HG02571 (cell line): ENCODE data around the gene RB1.
"Not testable (repeated sequence)": the region's sequence is repeated elsewhere in the genome, so short reads cannot be mapped to it uniquely, and the experiment has no call there.

Source experiments
- ATAC-seq: cut with Tn5 transposase; IDR thresholded peaks from one replicate; pipeline ENCODE4 v1.9.1; 2021; ENCODE audit warnings: mild to moderate bottlenecking, moderate library complexity; ENCODE audit not compliant: unreplicated experiment

The RB1 gene

GRCh38 chr13:48346583-48346982, 43.0 kb downstream of the RB1 start:
- ATAC-seq, result no peak

GRCh38 chr13:48349525-48349924, 46.0 kb downstream of the RB1 start:
- ATAC-seq, result no peak

GRCh38 chr13:48353590-48353989, 50.0 kb downstream of the RB1 start:
- no peak for ATAC-seq

GRCh38 chr13:48355524-48355923, 52.0 kb downstream of the RB1 start:
- not testable (repeated sequence) for ATAC-seq

- no peak for ATAC-seq
These were observed 53.2 kb downstream of the RB1 start for GRCh38 chr13:48356750-48357149.

DNA sequence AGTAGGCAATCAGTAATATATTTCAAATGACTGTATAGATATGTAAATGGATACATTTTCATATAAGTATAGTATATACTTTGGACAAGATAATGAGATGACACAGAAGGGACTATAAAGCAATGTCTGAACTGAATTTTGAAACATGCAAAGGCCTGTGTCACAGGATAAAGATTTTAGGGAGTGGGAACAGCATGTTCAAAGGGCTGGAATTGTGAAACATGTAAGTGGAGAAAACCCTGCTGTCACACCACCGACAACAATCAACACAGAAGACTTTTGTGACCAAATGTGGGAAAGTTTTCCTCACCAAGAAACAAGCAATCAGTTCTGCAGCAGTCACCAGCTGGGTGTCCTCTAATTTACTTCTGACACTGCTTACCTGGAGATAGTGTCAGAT, 66.4 kb downstream of the RB1 start:
- no peak for ATAC-seq

GRCh38 chr13:48370815-48371214, 67.3 kb downstream of the RB1 start:
- no peak for ATAC-seq

- no peak for ATAC-seq
These were observed 74.3 kb downstream of the RB1 start for GRCh38 chr13:48377857-48378256.

GRCh38 chr13:48380581-48380980, 77.0 kb downstream of the RB1 start:
- no peak for ATAC-seq

GRCh38 chr13:48383384-48383783, 79.8 kb downstream of the RB1 start:
- ATAC-seq, result no peak

DNA sequence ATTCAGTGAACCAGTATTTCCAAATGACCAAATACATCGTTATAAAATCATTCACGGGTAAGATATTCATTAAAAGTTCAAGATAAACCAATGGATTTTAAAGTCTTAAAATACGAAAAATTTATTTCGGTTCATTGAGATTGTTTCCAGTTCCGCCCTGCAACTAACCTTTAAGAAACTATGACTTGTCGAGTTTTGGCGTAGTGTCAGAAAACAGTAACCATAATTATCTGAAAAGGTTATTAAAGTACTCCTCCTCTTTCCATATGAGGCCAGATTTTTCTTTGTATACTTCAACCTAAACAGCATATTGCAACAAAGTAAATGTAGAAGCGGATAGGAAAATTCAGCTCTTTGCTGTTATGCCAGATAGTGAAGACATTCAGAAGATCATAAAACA, 83.3 kb downstream of the RB1 start:
- ATAC-seq, result no peak

DNA sequence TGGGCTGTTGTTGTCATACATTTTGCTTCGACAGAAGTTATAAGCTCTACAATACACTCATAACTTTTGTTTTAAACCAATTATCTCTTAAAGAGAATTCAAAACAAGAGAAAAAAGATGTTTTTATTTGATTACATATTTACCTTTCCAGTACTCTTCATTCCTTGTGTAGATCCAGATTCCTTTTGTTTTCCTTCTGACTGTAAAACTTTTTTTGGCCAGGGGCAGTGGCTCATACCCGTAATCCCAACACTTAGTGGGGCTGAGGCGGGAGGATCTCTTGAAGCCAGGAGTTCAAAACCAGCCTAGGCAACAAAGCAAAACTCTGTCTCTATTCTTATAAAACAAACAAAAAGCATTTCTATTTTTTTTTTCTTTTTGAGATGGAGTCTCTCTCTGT, 87.7 kb downstream of the RB1 start:
- no peak for ATAC-seq

- no peak for ATAC-seq
These were observed 89.6 kb downstream of the RB1 start for GRCh38 chr13:48393030-48393697.

GRCh38 chr13:48393698-48394085, 90.1 kb downstream of the RB1 start:
- no peak for ATAC-seq

GRCh38 chr13:48397744-48398143, 94.2 kb downstream of the RB1 start:
- ATAC-seq, result no peak

- no peak for ATAC-seq
These were observed 95.0 kb downstream of the RB1 start for GRCh38 chr13:48398450-48399095.

GRCh38 chr13:48400090-48400694, 96.6 kb downstream of the RB1 start:
- ATAC-seq, result no peak

DNA sequence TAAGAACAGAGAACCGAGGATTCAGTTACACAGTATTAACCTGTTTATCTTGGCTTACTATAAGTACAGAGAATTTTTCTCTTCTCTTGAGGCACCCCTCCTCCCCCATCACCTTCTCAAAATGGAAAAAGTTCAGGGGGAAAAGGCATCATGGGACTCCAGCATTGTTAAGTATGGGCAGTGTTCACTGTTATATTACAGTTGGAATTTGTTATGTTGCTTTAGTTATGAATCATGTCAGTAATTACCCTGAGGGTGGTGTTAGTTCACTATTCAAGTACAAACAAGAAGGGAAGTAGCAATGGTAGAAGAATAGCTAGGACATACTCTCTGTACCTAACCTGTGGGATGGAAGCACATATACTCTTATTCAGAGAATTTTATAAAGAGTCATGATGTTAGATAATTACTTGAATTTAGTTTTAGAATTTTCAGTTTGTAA, 97.3 kb downstream of the RB1 start:
- ATAC-seq, result no peak

- no peak for ATAC-seq
These were observed 97.9 kb downstream of the RB1 start for GRCh38 chr13:48401480-48401879.

- ATAC-seq, result no peak
These were observed 98.9 kb downstream of the RB1 start for GRCh38 chr13:48402325-48402932.

- no peak for ATAC-seq
These were observed 99.6 kb downstream of the RB1 start for GRCh38 chr13:48403151-48403631.

GRCh38 chr13:48403913-48404312, 100.4 kb downstream of the RB1 start:
- no peak for ATAC-seq
